GM12892 (cell line): ENCODE results near the gene PITX1.
"Not testable (repeated sequence)": the region's sequence is repeated elsewhere in the genome, so short reads cannot be mapped to it uniquely, and the experiment has no call there.

Experiments
- DNase-seq: peaks from one replicate; pipeline ENCODE4 v3.0.0; 2011; ENCODE audit not compliant: insufficient read length
- FAIRE-seq: peaks from 2 replicates; lab custom pipeline; 2011; peaks lifted over from hg19 to GRCh38; lab: Jason Lieb, UNC
- POLR2A ChIP-seq: IDR thresholded peaks from 2 replicates; pipeline ENCODE4 v1.6.1; 2011; ENCODE audit warnings: low read depth, low read length, control low read depth
- POLR2AphosphoS5 ChIP-seq: IDR thresholded peaks from 2 replicates; pipeline ENCODE4 v1.6.1; 2011; ENCODE audit warnings: low read depth, low read length, control low read depth
- TAF1 ChIP-seq: IDR thresholded peaks from 2 replicates; pipeline ENCODE4 v1.6.1; 2011; ENCODE audit warnings: low read depth, mild to moderate bottlenecking, control low read depth, low read length, borderline replicate concordance

The PITX1 gene

DNA sequence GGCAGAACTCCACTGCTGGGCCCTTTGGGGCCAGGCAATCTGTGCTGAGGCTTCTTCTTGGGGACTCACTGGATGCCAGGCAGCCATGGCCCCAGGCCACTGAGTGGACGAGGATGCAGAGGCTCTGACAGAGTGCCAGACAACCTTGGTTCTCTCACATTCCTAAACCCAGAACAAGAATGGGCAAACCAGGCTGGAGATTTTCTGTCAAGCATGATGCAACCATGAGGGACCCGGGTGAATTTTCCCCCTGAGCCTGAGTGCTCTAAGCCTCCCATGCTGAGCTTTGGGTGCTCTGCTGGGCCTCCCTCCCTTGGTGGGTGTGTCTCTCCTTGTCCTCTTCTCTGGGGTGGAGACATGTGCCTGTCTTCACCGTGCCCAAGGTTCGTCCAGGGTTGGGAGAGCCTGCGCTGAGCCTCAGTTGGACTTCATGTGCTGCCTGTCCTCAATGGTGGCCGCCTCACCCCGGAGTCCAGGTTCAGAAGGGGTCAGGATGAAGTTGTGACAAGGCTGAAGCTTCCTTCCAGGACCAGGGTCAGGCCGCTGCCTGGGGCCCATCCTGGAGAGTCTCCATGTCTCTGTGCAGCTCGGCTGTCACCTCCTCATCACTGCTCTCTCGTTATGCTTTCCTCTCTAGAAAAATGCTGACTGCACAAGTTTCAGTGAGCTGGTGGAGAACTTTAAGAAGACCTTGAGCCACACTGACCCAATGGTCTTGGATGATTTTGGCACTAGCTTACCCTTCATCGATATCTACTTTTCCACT is 24.1 kb downstream of the PITX1 start:
- DNase-seq (no peak), FAIRE-seq (no peak)
- no peak for TF ChIP-seq POLR2AphosphoS5
- TF ChIP-seq POLR2A: no peak
- TF ChIP-seq TAF1: no peak

DNA sequence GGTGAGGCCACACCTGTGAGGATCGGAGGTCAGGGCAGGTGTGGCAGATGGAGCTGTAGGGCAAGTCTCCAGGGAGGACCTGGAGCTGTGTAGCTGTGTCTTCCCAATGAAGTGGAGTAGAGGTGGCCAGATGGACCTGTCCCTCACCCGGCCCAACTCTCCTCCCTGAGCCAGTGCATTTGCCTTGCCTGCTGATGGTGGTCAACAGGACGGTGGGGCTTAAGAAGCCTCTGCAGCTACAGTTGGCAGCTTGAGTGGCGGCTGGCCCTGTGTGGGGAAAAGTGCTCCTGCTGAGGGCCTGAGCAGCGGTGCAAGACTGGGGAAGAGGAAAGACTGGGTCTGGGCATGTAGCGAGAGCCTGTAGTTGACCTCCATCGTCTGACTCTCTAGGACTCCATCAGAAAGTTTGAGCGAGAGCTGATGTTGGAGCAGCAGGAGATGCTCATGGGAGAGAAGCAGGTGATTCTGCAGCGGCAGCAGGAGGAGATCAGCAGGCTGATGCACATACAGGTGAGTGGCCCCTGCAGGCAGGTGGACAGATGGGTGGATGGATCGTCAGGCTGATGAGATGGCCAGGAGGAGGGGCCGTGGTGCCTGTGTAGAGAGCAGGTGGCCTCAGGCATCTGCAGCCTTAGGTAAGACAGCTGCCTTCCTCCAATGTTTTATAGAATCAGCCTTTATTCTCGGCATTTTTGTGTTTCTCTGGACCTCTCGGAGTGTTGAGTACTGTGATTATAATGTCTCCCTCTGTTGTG is 24.9 kb downstream of the PITX1 start:
- TF ChIP-seq TAF1 (no peak), POLR2AphosphoS5 (no peak), POLR2A (no peak)
- no peak for DNase-seq
- FAIRE-seq: no peak

DNA sequence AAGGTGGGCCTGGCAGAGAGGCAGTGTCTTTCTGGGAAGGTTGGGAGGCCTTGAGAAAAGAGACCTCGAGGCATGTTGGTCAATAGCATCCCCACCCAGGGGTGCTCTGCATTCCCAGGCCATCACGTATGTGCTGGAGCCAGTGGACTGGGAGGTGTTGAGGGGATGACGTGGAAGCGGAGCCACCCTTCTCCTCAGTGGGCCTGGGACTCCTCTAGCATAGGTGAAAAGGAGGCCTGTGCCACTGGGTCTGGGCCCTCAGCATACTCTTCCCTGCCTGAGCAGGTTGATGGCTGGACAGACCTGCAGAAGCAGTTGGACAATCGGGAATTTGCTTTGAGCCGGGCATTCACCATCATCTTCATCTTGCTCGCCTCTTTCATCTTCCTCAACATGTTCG is 25.5 kb downstream of the PITX1 start:
- DNase-seq: no peak
- FAIRE-seq: no peak
- TF ChIP-seq POLR2A (no peak), POLR2AphosphoS5 (no peak), TAF1 (no peak)

DNA sequence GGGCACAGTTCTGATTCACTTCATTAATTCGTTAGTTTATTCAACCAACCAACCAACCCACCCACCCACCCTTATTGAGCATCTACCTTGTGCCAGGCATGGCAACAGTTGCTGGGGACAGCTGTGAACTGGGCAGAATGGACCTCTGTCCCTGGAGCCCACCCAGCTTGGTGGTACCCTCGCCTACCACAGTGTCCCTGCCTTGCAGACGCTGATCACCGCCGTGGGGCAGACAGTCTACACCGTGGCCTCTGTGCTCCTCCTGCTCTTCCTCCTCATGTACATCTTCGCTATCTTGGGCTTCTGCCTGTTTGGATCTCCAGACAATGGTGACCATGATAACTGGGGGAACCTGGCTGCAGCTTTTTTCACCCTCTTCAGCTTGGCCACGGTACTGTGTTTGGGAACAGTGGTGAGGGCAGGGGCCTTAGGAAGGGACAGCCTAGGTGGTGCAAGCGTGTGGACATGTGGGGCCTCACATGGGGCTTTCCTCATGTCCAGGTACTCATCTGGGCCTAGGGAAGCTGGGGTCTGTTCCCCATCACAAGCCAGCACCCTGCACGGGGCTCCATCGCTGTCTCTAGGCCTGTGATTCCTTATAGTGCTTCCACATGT is 26.2 kb downstream of the PITX1 start:
- TF ChIP-seq TAF1 (no peak), POLR2A (no peak), POLR2AphosphoS5 (no peak)
- DNase-seq (no peak), FAIRE-seq (no peak)

DNA sequence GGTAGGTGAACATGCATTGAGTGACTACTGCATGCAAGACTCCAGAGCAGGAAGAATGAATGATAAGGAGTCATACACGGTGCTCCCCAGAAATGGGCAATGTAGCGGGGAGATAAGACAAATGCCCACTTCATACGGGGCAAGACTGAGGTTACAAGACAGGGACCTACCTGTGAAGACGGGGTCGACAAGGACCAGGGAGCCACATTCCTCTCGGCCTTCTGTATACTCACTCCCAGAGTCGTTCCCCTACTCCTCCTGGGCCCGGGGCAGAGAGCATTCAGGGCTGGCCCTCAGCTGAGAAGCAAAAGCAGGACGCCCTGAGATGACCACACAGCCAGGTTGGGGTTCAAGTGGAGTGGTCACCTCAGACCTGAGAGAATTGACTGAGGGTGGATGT is 26.7 kb downstream of the PITX1 start:
- DNase-seq (no peak), FAIRE-seq (no peak)
- no peak for TF ChIP-seq POLR2AphosphoS5
- no peak for TF ChIP-seq POLR2A
- no peak for TF ChIP-seq TAF1

DNA sequence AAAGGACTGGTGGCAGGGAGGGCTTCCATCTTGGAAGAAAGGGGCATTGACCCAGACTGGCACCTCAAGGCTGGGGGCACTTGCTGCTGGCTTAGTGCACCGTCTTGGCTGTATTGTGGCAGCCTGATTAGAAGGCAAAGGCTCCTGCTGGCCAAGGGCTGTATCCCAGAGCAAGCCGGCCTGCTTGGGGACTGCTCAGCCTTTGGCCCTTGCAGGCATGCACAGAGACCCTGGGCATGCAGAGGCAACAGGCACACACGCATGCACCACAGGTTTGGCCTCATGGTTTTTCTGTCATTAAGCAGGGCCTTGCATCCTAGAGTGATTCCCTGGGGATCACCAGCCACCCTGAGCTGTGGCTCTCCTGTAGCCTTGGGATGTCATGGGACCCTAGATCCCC is 29.0 kb downstream of the PITX1 start:
- no peak for FAIRE-seq
- TF ChIP-seq POLR2AphosphoS5 (no peak), POLR2A (no peak), TAF1 (no peak)
- DNase-seq: no peak

DNA sequence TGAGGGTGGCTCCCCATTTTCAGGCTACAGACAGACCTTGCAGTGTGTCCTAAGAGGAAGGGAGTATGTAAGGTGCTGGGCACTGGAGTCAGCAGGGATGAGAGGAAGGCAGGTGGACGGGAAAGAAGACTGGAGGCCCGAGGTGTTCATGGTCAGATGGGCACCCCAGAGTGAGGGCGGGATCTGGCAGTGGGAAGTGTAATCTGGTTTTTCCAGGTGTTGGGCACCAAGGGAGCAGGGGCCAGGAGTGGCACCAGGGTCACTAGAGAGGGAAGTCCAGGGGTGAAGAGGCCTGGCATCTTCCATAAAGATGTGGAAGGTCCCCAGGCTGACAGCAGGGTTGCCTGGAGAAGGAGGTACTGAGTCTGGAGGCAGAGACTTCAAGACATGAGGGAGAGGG is 29.7 kb downstream of the PITX1 start:
- no peak for TF ChIP-seq POLR2A
- TF ChIP-seq POLR2AphosphoS5: no peak
- TF ChIP-seq TAF1: no peak
- DNase-seq (no peak), FAIRE-seq (no peak)

DNA sequence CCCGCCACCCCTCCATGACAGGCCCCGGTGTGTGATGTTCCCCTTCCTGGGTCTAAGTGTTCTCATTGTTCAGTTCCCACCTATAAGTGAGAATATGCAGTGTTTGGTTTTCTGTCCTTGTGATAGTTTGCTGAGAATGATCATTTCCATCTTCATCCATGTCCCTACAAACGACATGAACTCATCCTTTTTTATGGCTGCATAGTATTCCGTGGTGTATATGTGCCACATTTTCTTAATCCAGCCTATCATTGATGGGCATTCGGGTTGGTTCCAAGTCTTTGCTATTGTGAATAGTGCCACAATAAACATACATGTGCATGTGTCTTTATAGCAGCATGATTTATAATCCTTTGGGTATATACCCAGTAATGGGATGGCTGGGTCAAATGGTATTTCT is 36.0 kb downstream of the PITX1 start:
- not testable (repeated sequence) for FAIRE-seq, DNase-seq

DNA sequence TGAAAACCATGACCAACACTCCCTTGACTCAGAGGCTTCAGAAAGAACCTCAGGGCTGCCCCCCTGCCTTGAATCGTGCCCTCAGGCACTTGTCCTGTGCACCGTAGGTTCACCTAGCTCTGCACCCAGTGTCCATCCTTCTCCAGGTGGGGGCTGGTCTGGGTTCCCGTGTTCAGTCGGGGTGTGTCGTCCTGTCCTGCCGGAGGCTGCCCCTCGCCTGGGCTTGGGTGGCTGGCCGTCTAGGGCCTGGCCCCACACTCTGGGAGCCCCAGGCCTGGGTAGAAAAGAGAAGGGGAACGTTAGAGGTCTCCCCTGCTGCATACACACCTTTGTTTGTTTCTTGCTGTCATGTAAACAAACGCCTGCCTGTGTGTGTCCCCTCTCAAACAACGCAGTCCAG is 37.0 kb downstream of the PITX1 start:
- FAIRE-seq: no peak
- no peak for TF ChIP-seq POLR2AphosphoS5
- no peak for DNase-seq

DNA sequence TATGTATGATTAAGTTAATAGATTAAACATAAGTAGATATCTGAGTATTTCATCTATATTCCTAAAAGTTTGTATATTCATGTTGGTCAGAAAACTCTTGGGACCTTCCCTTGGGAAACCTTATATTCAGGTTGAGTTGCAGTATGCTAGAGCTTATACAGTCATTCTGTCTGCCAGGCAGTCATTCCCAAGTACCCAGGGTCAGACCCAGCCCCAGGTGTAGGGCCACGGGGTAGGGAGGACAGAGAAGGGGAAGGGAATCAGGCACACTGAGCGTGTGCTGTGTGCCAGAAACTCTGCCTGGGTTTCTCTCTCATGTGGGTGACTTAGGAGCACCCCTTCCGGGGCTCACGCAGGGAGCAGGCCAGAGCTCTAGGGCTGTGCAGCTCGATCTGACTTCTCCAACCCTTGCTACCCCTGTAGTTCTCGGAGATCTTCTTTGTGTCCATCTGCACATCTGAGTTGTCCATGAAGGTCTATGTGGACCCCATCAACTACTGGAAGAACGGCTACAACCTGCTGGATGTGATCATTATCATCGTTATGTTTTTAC is 38.1 kb downstream of the PITX1 start:
- no peak for FAIRE-seq

DNA sequence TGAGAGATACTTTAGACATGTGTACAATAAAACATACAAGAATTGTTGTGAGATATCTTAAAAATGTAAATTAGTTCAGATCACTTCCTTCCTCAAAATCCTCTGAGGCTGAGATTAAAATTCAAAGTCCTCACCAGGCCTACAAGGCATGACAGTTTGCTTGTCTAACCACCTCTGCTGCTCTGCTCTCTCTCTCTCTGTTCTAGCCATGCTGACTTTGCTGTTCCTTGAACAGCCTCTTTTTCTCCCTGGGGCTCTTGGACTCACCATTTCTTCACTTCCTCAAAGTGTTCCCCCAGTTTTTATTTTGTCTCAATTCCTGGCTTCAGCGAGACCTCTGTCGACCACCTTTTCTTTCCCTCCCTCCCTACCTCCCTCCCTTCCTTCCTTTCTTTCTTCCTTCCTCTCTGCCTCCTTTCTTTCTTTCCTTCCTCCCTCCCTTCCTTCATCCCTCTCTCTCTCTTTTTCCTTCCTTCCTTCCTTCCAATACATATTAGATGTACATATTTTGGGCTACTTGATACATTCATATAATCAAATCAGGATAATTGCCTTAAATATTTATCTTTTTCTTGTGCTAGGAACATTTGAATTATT is 39.4 kb downstream of the PITX1 start:
- TF ChIP-seq POLR2A (no peak), POLR2AphosphoS5 (no peak), TAF1 (no peak)
- no peak for DNase-seq
- no peak for FAIRE-seq

More for the DNA sequence above, 38.1 kb downstream of the PITX1 start:
- no peak for DNase-seq
- TF ChIP-seq TAF1 (no peak), POLR2A (no peak)

DNA sequence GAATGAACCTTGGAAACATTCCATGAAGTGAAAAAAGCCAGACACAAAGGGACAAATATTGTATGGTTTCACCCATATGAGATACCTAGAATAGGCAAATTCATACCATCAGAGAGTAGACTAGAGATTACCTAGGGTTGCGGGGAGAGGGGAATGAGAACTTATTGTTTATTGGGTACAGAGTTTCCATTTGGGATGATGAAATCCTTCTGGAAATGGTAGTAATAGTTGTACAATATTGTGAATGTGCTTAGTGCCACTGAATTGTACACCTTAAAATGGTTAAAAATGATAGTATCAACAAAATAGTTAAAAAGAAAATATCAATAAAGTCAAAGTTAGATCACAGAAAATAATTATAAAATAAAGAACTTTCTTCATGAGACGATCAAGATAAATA is 40.9 kb downstream of the PITX1 start:
- no peak for TF ChIP-seq POLR2AphosphoS5
- TF ChIP-seq POLR2A: no peak
- no peak for TF ChIP-seq TAF1
- FAIRE-seq (no peak), DNase-seq (no peak)
